ENCODE results near the gene PLEKHG3.

GRCh38 chr14:64789696-64790095 is 85.5 kb downstream of the PLEKHG3 start:
- TF ChIP-seq CTCF (IDR thresholded peaks at IDR 0.05) (no peak), POLR2A (IDR thresholded peaks at IDR 0.05) (no peak)
